ENCODE results near the gene ADGRB3. TPM values are rescaled to one million over a fixed set of nuclear protein-coding genes. Genes with fewer than 3 reads are reported as not detected.
"Not testable (repeated sequence)": the region's sequence is repeated elsewhere in the genome, so short reads cannot be mapped to it uniquely, and the experiment has no call there.

Gene ADGRB3
- polyA plus RNA-seq, 3 donors, result 2.8 to 3.5 (median 3.2) TPM

DNA sequence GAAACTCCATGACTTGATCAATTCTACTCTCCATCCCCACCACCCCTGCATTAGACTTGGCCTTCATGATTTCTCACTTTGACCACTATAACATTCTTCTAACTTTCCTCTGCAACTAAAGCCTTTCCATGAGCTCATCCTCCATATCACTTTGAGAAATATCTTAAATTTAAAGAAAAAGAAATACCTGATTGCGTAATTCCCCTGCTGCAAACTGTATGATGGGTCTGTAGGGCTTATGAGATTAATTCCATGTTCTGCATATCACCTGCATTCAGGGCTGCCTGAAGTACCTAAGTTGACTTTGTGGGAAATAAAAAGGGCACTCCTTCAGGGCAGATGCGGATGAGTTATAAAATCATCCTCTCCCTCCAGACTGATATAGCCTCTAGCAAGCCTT lies 611.9 kb downstream of the ADGRB3 start:
- no peak for DNase-seq

DNA sequence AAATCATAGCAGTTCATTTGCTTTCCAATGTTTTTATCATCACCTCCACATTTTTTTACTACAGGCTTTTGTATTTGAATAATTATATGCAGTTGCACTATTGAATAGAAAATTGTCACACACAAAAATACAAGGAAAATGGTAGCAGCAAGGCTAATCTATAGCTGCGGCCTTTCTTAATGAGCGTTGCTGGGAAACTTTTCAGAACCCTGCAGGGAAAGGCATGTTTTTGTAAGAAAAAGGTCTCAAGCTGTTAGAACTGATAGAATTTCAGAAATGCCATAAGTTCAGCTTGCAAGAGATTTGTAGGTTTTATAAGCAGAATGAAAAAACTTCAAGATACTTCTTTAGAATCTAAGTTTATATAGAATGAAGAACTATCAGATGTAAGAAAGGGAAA lies 625.9 kb downstream of the ADGRB3 start:
- no peak for DNase-seq

DNA sequence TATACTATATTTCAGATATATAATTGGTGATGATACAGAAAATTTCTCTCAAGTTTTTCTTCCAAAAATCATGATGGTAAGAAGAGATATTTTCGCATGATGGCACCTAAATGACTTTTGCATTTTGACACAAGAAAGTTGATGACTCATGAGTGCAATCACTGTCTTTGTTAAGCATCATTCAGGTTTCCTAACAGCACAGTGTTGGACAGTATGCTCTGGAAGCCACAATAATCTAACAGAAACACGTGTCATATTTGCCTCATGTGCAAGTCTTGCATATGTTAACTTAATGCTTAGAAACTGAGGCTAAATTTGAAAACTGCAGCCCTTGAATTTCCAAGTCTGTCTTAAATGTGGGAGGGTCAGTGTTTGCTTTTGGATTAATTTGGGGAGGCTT lies 628.2 kb downstream of the ADGRB3 start:
- no peak for DNase-seq

DNA sequence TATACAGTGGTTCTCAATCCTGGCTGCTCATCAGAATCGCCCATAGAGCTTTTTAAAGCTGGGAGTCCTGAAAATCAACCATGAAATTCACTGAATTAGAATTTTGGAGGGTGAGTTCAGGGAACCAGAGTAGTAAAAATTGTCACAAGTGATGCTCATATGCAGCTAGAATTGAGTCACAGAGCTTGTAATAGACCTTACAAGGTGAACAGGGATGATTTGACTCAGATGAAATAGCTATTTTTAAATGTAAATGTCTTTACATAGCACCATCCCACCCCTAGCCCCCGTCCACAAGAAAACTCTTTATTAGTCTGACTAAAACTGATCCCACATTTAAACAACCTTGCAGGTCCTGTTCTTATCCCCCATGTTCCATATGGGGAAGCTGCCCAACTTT lies 630.0 kb downstream of the ADGRB3 start:
- no peak for DNase-seq

DNA sequence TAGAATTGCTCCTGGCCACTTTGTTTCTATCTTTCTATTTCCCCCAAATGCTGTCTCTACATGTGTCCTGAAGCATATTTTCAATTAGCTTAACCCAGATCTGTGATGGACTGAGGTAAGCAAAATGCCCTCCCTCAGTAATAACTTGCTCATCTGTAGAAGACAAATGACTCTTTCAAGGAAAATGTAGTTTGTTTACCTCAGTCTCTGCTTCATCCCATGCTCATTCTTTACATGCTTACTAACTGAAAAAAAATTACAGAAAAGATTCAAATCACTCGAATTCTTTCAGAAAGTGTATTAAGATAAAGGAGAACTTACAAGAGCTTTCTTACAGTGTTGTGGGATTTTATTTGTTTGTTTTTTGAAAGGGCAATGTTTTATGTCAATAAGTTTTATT lies 630.6 kb downstream of the ADGRB3 start:
- DNase-seq, result no peak

DNA sequence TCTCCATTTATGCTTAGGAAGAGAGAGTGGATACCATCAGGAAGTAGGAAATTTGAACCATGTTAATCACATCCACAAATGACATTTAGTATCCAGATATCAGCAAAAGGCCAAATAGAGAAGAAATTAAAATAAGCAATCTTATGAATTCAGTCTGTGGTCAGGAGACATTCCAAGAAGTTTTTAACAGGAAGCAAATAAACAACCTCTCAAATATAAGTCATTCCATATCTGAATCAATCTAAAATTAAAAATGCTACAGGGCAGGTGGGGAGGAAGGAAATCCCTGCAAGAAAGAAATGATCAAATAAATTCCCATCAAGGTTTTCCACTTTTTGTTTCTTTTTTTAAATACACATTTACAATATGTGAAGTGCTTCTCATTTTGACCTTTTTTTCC lies 641.1 kb downstream of the ADGRB3 start:
- no peak for DNase-seq

DNA sequence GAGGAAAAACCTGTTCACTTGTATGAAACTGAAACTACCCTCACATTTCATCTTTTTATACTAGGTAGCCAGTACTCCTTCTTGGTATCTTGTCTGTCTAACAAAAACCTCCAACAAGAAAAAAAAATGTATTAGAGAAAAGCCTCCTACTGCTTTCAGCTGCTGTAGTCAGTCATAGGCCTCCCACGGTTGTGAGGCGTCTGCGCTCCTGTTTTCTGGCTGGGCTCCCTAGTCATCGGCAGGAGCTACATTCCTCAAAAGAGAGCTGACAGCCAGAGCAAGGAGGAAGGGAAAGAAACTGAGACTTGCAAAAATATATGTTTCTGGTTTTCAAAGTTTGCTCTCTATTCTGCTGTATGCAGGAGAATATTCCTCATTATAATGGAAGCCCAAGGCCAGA lies 644.7 kb downstream of the ADGRB3 start:
- DNase-seq, result no peak

DNA sequence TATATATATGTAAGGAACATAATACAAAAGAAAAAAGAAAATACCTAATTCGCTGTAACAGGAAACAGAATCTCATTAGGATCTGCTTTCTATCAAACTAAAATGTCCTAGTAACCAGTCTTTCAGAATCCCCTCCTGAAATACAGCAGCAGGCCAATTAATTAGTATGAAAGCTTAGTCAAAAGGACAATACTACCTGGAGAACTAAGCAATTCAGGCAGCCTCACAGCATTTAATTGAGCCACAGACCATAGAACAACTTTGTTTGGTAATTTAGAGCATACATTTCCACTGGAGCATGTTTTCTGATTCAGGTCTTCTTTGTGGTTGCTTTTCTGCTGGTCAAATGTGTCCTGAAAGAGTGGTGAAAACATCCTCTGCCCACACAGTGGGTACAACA lies 645.8 kb downstream of the ADGRB3 start:
- no peak for DNase-seq

DNA sequence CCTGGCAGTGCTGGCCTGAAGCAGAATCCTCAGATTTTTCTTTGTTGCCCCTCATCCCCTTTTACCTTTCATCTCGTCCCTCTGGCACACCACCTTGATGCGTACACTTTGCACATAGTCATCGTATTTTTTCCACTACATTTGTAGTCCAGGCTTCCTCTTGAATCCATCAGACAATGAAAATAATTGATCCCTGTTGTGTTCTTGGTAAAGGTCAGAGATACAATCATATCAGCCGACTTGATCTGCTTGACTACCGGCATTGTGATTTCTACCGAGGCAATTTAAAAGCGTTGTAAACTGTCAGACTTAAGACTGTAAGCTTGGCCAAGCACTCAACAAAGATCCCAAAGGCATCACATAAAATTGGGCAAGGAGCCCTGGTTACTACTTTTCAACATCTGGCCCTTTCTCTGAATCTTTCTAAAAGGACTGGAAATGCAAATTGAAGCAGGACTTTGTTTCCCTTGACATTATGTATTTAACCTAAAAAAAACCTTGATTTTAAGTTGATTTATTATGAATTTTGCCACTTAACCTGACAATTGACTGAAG lies 649.2 kb downstream of the ADGRB3 start:
- no peak for DNase-seq

DNA sequence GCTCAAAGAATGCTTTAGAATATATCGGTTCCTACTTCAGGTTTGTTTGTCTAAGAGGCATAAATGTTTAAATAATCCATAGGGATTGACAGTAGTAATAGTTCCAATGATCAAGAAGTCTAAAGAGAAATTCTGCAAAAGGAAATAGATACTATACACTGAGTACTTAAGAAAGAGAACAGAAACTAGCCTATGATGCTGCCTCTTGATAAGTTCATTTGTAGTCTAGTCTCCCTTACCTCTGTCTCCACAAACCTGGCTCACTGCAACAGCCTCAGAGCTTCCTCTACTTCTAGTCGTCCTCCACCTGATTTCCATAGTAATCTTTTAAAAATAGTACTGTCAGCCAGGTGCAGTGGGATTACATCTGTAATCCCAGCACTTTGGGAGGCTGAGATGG lies 650.0 kb downstream of the ADGRB3 start:
- DNase-seq, result no peak

DNA sequence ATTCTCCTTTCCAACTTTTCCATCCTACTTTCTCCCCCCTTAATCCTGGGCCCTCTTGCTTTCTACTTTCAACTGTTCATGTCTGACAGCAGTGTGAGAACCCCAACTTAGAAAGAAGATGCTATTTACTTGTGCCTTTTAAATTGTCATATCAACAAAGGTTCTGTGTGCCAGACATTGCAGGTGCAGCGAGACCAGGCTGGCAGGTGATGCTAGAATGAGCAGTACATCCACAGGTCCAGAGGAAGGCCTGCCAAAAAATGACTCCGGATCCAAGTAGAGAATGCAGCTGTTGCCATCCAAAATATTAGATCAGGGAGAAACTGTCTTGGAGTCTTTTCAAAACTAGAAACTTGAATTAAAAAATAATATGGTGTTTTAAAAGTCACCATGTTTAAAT lies 651.2 kb downstream of the ADGRB3 start:
- DNase-seq, result no peak

DNA sequence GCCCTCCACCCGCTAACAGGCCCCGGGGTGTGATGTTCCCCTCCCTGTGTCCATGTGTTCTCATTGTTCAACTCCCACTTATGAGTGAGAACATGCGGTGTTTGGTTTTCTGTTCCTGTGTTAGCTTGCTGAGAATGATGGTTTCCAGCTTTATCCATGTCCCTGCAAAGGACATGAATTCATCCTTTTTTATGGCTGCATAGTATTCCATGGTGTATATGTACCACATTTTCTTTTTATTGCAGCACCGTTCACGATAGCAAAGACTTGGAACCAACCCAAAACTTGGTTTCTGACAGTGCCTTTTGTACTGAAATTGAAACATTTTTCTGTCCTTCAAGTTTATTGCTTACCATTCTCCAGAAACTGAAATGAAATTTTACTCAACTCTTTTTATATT lies 653.1 kb downstream of the ADGRB3 start:
- not testable (repeated sequence) for DNase-seq

DNA sequence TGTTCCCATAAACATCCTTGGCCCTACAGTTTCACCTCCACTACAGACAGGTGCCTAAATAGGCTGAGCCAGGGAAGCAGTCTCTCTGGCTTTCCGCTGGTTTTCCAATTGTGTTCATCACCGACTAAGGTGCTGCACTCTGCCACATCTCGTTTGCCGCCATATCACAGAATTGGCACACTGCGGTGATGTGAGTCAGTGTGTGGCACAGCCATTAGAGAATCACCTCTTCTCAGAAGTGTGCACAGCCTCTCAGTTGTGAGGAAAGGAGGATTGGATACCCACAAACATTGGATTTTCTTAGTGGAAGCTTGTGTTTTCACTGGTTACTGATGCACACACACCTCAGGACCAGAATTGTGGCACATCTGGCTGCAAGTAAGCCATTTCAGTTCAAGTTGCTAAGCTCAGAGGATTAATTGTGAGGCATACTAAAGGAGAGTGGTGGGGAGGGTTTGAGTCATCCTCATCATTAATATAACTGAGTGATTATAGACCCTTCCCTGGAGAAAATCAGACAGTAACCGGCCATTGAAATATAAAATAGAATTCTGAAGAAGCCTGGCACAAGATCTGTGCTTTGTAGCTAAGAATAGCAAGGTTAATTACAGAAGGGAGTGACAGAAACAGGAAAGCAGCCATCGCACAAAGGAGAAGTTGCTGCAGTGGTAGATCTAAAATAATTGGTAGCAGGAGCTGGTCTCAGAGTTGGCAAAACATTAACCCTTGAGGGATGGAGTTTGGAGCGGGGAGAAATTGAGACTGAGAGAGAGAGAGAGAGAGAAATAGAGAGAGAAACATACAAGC lies 654.8 kb downstream of the ADGRB3 start:
- DNase-seq, result no peak

DNA sequence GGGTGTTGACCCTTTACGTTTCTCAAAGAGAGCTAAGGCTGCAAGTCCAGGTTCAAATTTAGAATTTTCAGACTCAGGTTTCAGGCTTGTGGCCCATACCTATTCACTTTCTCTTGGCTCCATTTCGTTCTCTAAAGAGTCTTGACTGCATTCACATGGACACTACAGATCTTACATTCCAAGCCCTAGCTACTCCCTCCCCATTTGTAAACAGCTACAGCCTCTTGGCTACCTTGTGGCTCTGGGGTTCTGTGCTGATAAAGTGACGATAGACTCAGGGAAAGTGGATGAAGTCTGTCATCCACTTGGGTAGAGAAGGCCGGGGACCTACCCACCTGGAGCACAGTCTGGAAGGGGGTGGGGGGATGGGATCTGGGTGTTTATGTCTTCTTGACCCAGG lies 658.4 kb downstream of the ADGRB3 start:
- no peak for DNase-seq

DNA sequence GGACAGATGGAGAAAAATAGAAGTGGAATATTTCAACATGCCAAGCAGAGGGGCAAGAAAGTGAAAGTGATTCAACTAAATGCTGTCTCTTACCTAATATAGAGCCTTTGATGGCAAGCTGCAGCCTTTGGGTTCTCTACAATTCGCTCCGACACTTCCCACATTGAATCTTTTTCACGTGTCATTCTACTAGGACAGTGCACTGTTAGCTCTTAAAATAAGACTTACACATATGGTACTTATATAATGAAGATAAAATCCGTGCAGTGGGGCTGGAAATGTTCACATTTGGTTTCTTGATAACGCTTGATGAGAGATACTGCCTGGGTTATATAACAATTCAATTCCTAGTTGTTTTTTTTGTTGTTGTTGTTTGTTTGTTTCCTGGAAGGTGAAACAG lies 659.3 kb downstream of the ADGRB3 start:
- no peak for DNase-seq

DNA sequence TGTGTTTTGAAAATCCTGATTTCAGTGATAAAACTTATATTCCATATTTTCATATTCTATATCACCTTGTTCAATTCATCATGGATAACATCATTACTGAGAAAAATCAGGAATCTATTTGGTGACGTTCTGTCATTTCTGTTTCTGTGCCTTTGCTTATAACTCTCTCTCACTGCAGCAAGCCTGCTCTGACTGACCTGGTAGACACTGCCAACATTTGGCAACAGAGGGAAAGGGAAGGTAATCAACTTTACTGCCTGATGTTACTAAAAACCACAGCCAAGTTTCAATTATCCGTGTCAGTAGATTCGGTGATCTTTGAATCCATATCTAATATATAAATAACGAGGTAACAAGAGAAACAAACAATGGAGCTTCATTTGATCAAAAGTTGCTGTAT lies 659.8 kb downstream of the ADGRB3 start:
- DNase-seq, result no peak

DNA sequence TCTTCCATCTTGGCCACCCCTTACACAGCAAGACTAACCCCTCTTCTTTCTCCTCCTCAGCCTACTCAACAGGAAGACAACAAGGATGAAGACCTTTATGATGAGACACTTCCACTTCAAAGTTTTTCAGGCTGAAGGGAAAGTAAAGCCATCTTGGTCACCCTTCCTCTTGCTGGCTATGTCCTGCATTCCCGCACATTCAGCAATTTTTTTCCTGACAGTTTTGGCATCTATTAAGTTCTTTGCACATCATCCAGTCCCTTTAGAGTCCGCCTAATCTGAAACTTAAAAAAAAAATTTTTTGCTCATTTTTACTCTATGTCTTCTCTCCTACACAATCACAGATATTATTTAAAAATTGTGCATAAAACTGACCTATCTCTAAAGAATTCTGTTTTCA lies 668.3 kb downstream of the ADGRB3 start:
- no peak for DNase-seq

DNA sequence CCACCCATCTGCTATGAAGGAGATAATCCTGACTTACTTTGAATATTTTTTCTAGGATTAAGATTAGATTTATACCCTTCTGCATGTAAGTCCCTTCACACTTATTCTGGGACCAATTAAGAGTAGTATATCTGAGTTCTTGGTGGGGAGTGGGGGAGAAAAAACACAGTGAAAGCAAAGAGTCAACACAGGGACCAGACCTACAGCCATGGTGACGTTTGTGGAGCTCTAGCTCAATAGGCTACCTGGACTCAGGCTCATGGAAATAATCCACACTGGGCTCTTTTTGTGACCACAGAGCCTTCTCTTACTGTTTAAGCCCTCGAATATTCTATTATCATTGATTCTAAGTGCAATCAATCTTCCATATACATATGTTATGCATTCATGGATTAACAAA lies 670.4 kb downstream of the ADGRB3 start:
- no peak for DNase-seq

DNA sequence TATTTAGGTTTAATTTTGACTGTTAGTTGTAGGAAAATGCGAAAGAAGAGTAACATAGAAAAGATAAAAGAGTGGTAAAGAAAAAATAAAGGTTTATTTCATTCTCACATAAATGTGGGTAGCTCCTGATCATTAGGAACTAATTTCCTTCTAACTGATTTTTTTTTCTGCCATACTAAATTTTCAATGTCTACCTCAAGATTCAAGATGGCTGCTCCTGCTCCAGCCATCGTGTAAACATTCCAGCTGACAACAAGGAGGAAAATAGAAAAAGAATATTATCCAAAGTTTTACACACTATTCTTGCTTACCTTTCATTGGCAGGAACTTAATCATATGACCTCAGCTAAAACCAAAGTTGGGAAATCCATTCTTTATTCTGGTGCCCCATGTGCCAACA lies 673.5 kb downstream of the ADGRB3 start:
- DNase-seq, result no peak

DNA sequence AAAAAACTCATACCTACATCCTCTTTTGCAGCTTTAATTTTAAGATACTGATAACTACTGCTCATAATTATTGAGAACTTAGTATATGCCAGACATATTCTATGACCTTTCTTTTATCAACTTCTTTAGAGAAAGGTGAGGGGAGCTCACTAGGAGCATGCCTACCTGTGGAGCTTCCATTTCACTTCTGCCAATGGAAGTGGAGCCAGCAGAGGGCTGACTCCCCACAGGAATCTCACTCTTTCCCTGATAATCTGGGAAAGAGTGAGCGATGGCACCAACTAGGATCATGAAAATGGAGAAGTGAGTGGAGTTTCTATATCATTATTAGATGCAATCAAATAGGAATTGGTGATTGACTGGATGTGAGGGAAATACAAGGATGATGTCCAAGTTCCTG lies 676.8 kb downstream of the ADGRB3 start:
- no peak for DNase-seq

DNA sequence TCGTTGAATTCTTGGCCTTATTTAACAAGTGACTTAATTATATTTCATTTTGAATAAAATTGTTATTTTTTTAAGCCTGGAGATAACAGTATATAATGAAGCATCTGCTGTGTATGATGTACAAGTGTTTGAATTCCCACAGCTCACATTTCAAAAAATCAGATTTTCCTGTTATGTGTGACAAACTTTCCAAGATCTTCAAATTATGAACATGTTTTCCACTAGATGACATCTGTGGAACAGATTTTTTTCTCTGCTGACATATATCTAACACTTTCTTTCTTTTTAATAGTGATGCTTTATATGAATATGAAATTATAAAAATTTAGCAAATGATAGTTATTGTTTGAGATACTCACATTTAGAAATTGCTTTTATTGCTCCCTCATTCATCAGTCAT lies 678.9 kb downstream of the ADGRB3 start:
- DNase-seq, result no peak

DNA sequence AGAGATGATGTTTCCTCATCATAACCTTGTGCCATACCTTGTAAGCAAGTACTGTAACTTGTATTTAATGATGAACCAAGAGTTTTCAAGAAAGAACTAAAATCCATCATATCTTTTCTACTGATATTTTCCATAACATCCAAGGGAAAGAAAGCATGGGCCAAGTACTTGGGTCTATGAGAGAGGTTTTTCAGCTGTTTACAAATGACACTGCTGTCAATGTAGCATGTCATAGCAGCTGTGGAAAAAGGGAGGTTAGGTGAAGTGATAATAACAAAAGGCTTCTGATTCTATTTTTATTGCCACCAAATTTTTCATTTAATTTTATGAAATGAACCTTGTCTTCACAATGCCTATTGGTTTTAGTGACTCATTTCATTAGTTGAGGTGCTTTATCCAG lies 679.4 kb downstream of the ADGRB3 start:
- DNase-seq, result no peak

DNA sequence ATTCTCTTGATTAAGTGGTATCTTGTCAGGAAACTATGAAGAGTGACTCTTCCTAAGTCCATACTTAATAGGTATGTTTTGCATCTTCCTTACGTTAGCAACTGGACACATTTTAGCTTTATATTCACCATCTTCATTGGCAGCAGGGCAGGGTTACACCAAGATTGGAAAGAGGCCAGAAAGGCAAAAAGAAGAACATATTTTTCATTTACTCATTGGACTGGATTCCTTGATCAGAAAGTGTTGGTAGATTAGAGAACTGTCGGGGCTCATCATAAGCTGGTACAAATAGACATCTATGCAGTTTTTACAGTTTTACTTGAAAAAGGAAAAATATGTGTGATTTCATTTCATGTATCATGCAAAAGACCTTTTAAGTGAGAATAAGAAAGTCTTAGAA lies 696.8 kb downstream of the ADGRB3 start:
- no peak for DNase-seq

DNA sequence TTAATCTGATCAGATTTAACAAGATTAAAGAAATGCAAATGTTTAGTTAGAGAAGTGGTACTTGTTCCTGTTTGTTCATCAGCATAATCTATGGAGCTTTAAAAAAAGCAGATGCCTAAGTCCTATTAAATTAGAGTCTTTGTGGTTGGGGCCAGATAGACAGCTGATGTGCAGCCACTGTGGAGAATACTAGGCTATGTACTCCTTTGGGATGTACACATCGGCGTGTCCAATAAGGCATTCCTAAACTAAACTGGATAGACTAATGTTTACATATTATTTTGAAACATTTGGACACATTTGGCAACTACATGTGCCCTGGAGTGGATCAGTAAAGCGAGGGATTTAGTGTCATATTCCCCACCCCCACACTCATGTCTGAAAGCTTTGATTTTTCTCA lies 702.2 kb downstream of the ADGRB3 start:
- DNase-seq, result no peak
